H9 (cell line): Measurements from ENCODE around the gene SMU1. TPM values are rescaled to one million over a fixed set of nuclear protein-coding genes. Genes with fewer than 3 reads are reported as not detected.

Experiments used
- DNase-seq: peaks from one replicate; pipeline ENCODE4 v3.0.0-alpha.2; 2017
- H2AFZ ChIP-seq: one replicate; pipeline ENCODE4 v1.6.1; 2013; ENCODE audit warnings: mild to moderate bottlenecking, low read length, control low read depth, moderate library complexity
- H2AK5ac ChIP-seq: 2 replicates; pipeline ENCODE4 v1.6.1; 2013; ENCODE audit warnings: low read length, control low read depth, mixed read lengths; ENCODE audit not compliant: insufficient read length
- H2BK120ac ChIP-seq: one replicate; pipeline ENCODE4 v1.6.1; 2013; ENCODE audit warnings: low read depth, mild to moderate bottlenecking, low read length, control low read depth, inconsistent platforms; ENCODE audit not compliant: poor library complexity, severe bottlenecking
- H2BK12ac ChIP-seq: 2 replicates; pipeline ENCODE4 v1.6.1; 2013; ENCODE audit warnings: low read length, control low read depth, mixed read lengths, low read depth; ENCODE audit not compliant: insufficient read length
- H2BK15ac ChIP-seq: 2 replicates; pipeline ENCODE4 v1.6.1; 2013; ENCODE audit warnings: low read depth, low read length, control low read depth
- H2BK20ac ChIP-seq: one replicate; pipeline ENCODE4 v1.6.1; 2013; ENCODE audit warnings: low read depth, mild to moderate bottlenecking, low read length, control low read depth, inconsistent platforms; ENCODE audit not compliant: poor library complexity, severe bottlenecking
- H2BK5ac ChIP-seq: 2 replicates; pipeline ENCODE4 v1.6.1; 2013; ENCODE audit warnings: low read length, control low read depth, mixed read lengths; ENCODE audit not compliant: insufficient read length
- H3K14ac ChIP-seq: 2 replicates; pipeline ENCODE4 v1.6.1; 2013; ENCODE audit warnings: low read length, control low read depth; ENCODE audit not compliant: insufficient read depth
- H3K18ac ChIP-seq: 2 replicates; pipeline ENCODE4 v1.6.1; 2013; ENCODE audit warnings: low read depth, mild to moderate bottlenecking, mixed read lengths, low read length, control low read depth; ENCODE audit not compliant: insufficient read length
- H3K23ac ChIP-seq: 2 replicates; pipeline ENCODE4 v1.6.1; 2013; ENCODE audit warnings: low read length, control low read depth, mixed read lengths, low read depth; ENCODE audit not compliant: insufficient read length
- H3K23me2 ChIP-seq: 2 replicates; pipeline ENCODE4 v1.6.1; 2013; ENCODE audit warnings: low read depth, mild to moderate bottlenecking, mixed read lengths, low read length, control low read depth; ENCODE audit not compliant: insufficient read length, poor library complexity, severe bottlenecking
- H3K27ac ChIP-seq: 2 replicates; pipeline ENCODE4 v1.5.1; 2013; ENCODE audit warnings: low read length, control low read depth, mixed read lengths, low read depth; ENCODE audit not compliant: insufficient read length
- H3K27me3 ChIP-seq: 2 replicates; pipeline ENCODE4 v1.6.1; 2013; ENCODE audit warnings: low read length, control low read depth, inconsistent platforms; ENCODE audit not compliant: insufficient read depth
- H3K4ac ChIP-seq: 2 replicates; pipeline ENCODE4 v1.6.1; 2013; ENCODE audit warnings: low read depth, mild to moderate bottlenecking, control low read depth, inconsistent platforms, low read length, moderate library complexity
- H3K4me1 ChIP-seq: 2 replicates; pipeline ENCODE4 v1.6.1; 2013; ENCODE audit warnings: low read length, control low read depth, inconsistent platforms; ENCODE audit not compliant: insufficient read depth
- H3K4me2 ChIP-seq: 2 replicates; pipeline ENCODE4 v1.6.1; 2013; ENCODE audit warnings: low read length, control low read depth, mixed read lengths; ENCODE audit not compliant: insufficient read length, insufficient read depth
- H3K56ac ChIP-seq: 2 replicates; pipeline ENCODE4 v1.6.1; 2013; ENCODE audit warnings: low read depth, mild to moderate bottlenecking, mixed read lengths, low read length, control low read depth; ENCODE audit not compliant: insufficient read length
- H3K79me1 ChIP-seq: 2 replicates; pipeline ENCODE4 v1.6.1; 2013; ENCODE audit warnings: low read depth, mild to moderate bottlenecking, moderate library complexity, low read length, control low read depth, inconsistent platforms; ENCODE audit not compliant: insufficient read depth, poor library complexity, severe bottlenecking
- H3K79me2 ChIP-seq: 2 replicates; pipeline ENCODE4 v1.6.1; 2013; ENCODE audit warnings: low read length, control low read depth, inconsistent platforms; ENCODE audit not compliant: insufficient read depth
- H3K9ac ChIP-seq: 2 replicates; pipeline ENCODE4 v1.6.1; 2013; ENCODE audit warnings: low read length, control low read depth, mixed read lengths; ENCODE audit not compliant: insufficient read length; ENCODE audit errors: extremely low read depth
- H3K9me3 ChIP-seq: one replicate; pipeline ENCODE4 v1.6.1; 2013; ENCODE audit warnings: low read depth, low read length, inconsistent platforms; ENCODE audit not compliant: control insufficient read depth
- H3T11ph ChIP-seq: one replicate; pipeline ENCODE4 v1.6.1; 2013; ENCODE audit warnings: mild to moderate bottlenecking, low read length, control low read depth, inconsistent platforms
- H4K20me1 ChIP-seq: one replicate; pipeline ENCODE4 v1.6.1; 2013; ENCODE audit not compliant: control insufficient read depth, insufficient read length, insufficient read depth
- H4K5ac ChIP-seq: 2 replicates; pipeline ENCODE4 v1.6.1; 2013; ENCODE audit warnings: low read depth, mild to moderate bottlenecking, mixed read lengths, low read length, control low read depth; ENCODE audit not compliant: insufficient read length
- H4K8ac ChIP-seq: replicated peaks from 2 replicates; pipeline ENCODE4 v1.6.1; 2013; ENCODE audit warnings: low read length, control low read depth, mixed read lengths, low read depth; ENCODE audit not compliant: insufficient read length
- H4K91ac ChIP-seq: 2 replicates; pipeline ENCODE4 v1.6.1; 2013; ENCODE audit warnings: low read depth, mild to moderate bottlenecking, moderate library complexity, mixed read lengths, low read length, control low read depth; ENCODE audit not compliant: insufficient read length
- H3K27ac Mint-ChIP-seq, 3 experiments: 2 replicates in 2 of 3; 3 replicates in 1 of 3; pipeline ENCODE4 v1.8.0; 2020 to 2021; ENCODE audit warnings: mixed read lengths in 3 of 3, mild to moderate bottlenecking in 1 of 3, moderate library complexity in 1 of 3
- H3K27me3 Mint-ChIP-seq: 2 replicates; pipeline ENCODE4 v1.8.0; 2021; ENCODE audit warnings: low read depth, mild to moderate bottlenecking, moderate library complexity, mixed read lengths
- H3K36me3 Mint-ChIP-seq, 3 experiments: 2 replicates in 2 of 3; 3 replicates in 1 of 3; pipeline ENCODE4 v1.8.0; 2020 to 2021; ENCODE audit warnings: low read depth in 3 of 3, mixed read lengths in 3 of 3; ENCODE audit not compliant: insufficient read depth in 1 of 3
- H3K4me1 Mint-ChIP-seq, 2 experiments: 2 replicates each; pipeline ENCODE4 v1.8.0; 2020; ENCODE audit warnings: mixed read lengths in 2 of 2
- H3K4me3 Mint-ChIP-seq, 2 experiments: 2 replicates in 1 of 2; 3 replicates in 1 of 2; pipeline ENCODE4 v1.8.0; 2020 to 2021; ENCODE audit warnings: mild to moderate bottlenecking in 2 of 2, mixed read lengths in 2 of 2, moderate library complexity in 1 of 2
- H3K9me3 Mint-ChIP-seq, 2 experiments: 2 replicates in 1 of 2; 3 replicates in 1 of 2; pipeline ENCODE4 v1.8.0; 2020; ENCODE audit warnings: mild to moderate bottlenecking in 2 of 2, mixed read lengths in 2 of 2, moderate library complexity in 1 of 2
- WGBS: extraction: QIAGEN DNeasy Blood & Tissue Kit; methylation state at CpG from one replicate; pipeline ENCODE4 v1.1.7; 2013; ENCODE audit warnings: missing lambda C conversion rate, low lambda C conversion rate, mixed read lengths; ENCODE audit not compliant: insufficient read length; ENCODE audit errors: extremely low coverage; 5-methylcytosine and 5-hydroxymethylcytosine counted together
- total RNA-seq: library from RNA; stranded (reverse); gene quantifications from 2 replicates; pipeline ENCODE4 v1.2.1, GENCODE V29; 2021
- TF ChIP-seq, protein P1 (sequence below): fragments of 200-600 bp; sonication (generic); conservative IDR thresholded peaks from 3 replicates; pipeline ENCODE4 v1.8.0; 2021; ENCODE audit warnings: antibody characterized with exemption, mild to moderate bottlenecking

Gene SMU1
- total RNA-seq, 1 experiment from 2014 or later = 26.9 TPM

DNA sequence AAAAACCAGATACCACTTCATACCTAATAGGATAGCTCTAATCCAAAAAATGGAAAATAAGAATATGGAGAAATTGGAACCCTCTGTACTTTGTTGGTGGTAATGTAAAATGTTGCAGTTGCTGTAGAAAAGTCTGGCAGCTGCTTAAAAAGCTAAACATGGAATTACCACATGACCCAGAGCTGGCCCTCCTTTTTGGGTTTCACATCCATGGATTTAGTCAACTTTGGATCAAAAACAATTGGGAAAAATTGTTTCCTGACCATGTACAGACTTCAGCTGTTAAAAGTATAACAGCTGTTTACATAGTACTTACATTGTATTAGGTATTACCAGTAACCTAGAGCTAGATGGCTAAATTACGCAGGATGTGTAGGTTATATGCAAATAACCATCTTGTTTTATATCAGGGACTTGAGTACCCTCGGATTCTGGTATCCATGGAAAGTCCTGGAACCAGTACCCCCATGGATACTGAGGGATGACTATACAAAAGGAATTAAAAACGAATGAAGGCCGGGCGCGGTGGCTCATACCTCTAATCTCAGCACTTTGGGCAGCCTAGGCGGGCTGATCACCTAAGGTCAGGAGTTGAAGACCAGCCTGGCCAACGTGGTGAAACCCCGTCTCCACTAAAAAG lies 35.6 kb downstream of the SMU1 start:
- TF ChIP-seq, protein P1, sequence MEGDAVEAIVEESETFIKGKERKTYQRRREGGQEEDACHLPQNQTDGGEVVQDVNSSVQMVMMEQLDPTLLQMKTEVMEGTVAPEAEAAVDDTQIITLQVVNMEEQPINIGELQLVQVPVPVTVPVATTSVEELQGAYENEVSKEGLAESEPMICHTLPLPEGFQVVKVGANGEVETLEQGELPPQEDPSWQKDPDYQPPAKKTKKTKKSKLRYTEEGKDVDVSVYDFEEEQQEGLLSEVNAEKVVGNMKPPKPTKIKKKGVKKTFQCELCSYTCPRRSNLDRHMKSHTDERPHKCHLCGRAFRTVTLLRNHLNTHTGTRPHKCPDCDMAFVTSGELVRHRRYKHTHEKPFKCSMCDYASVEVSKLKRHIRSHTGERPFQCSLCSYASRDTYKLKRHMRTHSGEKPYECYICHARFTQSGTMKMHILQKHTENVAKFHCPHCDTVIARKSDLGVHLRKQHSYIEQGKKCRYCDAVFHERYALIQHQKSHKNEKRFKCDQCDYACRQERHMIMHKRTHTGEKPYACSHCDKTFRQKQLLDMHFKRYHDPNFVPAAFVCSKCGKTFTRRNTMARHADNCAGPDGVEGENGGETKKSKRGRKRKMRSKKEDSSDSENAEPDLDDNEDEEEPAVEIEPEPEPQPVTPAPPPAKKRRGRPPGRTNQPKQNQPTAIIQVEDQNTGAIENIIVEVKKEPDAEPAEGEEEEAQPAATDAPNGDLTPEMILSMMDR = no peak
- H3K4me3 Mint-ChIP-seq = no peak overlapping the region

More for the DNA sequence above, 35.6 kb downstream of the SMU1 start:
- H3T11ph ChIP-seq = no peak overlapping the region
- H3K27me3 Mint-ChIP-seq = no peaks in the 10 kb centered on the region
- no peak overlapping the region for H3K4ac ChIP-seq
- no peaks in the 10 kb centered on the region for H4K20me1 ChIP-seq
- H4K91ac ChIP-seq = no peak overlapping the region
- no peak for DNase-seq
- no peaks in the 10 kb centered on the region for H3K79me1 ChIP-seq
- no peaks in the 10 kb centered on the region for H3K9me3 ChIP-seq
- no peak overlapping the region for H3K27ac ChIP-seq
- H3K56ac ChIP-seq = no peak overlapping the region
- H3K4me2 ChIP-seq = no peak overlapping the region
- H2BK12ac ChIP-seq = no peak overlapping the region
- no peak overlapping the region for H3K9ac ChIP-seq
- 0 out of 2 replicates have a peak, but pooled peaks cover 3% of the 10 kb centered on the region for H3K4me1 ChIP-seq
- H4K5ac ChIP-seq = no peak overlapping the region
- peaks cover 7% of the 10 kb centered on the region for H3K23me2 ChIP-seq
- H2BK15ac ChIP-seq = no peak overlapping the region
- H3K4me1 Mint-ChIP-seq = peaks cover 17 to 19% of the 10 kb centered on the region in 2 experiments
- H3K23ac ChIP-seq = no peak overlapping the region
- whole genome bisulfite sequencing = no CpG with 5 or more reads among the region's 9 CpGs
- H2AK5ac ChIP-seq = no peak overlapping the region
- no peak overlapping the region for H2BK120ac ChIP-seq
- no peaks in the 10 kb centered on the region for H3K79me2 ChIP-seq
- no peak overlapping the region for H2AFZ ChIP-seq
- H3K27me3 ChIP-seq = no peaks in the 10 kb centered on the region
- H3K9me3 Mint-ChIP-seq = no peaks in the 10 kb centered on the region
- H3K36me3 Mint-ChIP-seq = peaks cover 18 to 45% (median 33%) of the 10 kb centered on the region in 3 experiments; a peak in 6 of 7 replicates
- no peak overlapping the region for H2BK20ac ChIP-seq
- H4K8ac ChIP-seq = no peak overlapping the region
- no peak overlapping the region for H3K27ac Mint-ChIP-seq
- H3K14ac ChIP-seq = no peak overlapping the region
- H3K18ac ChIP-seq = no peak overlapping the region
- no peak overlapping the region for H2BK5ac ChIP-seq
